Psoas muscle (tissue), 8 donors: ENCODE measurements around the gene ATOH1. TPM values are rescaled to one million over a fixed set of nuclear protein-coding genes. Genes with fewer than 3 reads are reported as not detected.

Source experiments
- ATAC-seq, 4 donors: fragments of 200-7000 bp; cut with Tn5 transposase; one replicate each; pipeline ENCODE4 v1.9.1; 2020; ENCODE audit warnings: moderate library complexity in 3 of 4, mild to moderate bottlenecking in 2 of 4
- DNase-seq, 2 donors: peaks; one replicate each; pipeline ENCODE4 v3.0.0-alpha.2; 2020
- H3K27ac ChIP-seq: fragments of 200-600 bp; one replicate; pipeline ENCODE4 v1.8.0; 2022
- H3K27me3 ChIP-seq, 3 donors: fragments of 200-600 bp in 1 of 3; one replicate each; pipeline versions ENCODE4 v1.6.1 to v1.8.0; 2013 to 2022; ENCODE audit warnings: low read length in 2 of 3, mild to moderate bottlenecking in 2 of 3, moderate library complexity in 1 of 3; ENCODE audit not compliant: insufficient read depth in 3 of 3
- H3K36me3 ChIP-seq, 2 donors: fragments of 200-600 bp in 1 of 2; one replicate each; pipeline versions ENCODE4 v1.6.1 to v1.8.0; 2013 to 2022; ENCODE audit warnings: low read depth in 1 of 2, mild to moderate bottlenecking in 1 of 2, moderate library complexity in 1 of 2; ENCODE audit not compliant: insufficient read depth in 1 of 2
- H3K4me1 ChIP-seq: fragments of 200-600 bp; one replicate; pipeline ENCODE4 v1.8.0; 2022
- H3K4me3 ChIP-seq: fragments of 200-600 bp; one replicate; pipeline ENCODE4 v1.8.0; 2022; ENCODE audit warnings: mild to moderate bottlenecking
- H3K9me3 ChIP-seq: fragments of 200-600 bp; one replicate; pipeline ENCODE4 v1.8.0; 2022
- CTCF ChIP-seq: fragments of 200-600 bp; IDR thresholded peaks from one replicate; pipeline ENCODE4 v1.8.0; 2022; ENCODE audit warnings: antibody characterized with exemption
- WGBS, 3 donors: extraction: QIAGEN DNeasy Blood & Tissue Kit; methylation state at CpG; one replicate each; pipeline versions ENCODE4 v1.1.6 to v1.1.7; 2013; 5-methylcytosine and 5-hydroxymethylcytosine counted together
- intact Hi-C, 2 donors: fragments of 100-400 bp; cut with DNase I; formaldehyde crosslinking; loops; one replicate each; pipeline versions ENCODE4 v1.11.0 to v1.14.2; 2022
- polyA plus RNA-seq, 3 donors: library from polyadenylated mRNA; stranded (reverse); fragments of 200-250 nt; gene quantifications; one replicate each; pipeline ENCODE4 v1.2.3, GENCODE V29; 2013
- total RNA-seq, 4 donors: library from RNA; stranded (reverse); fragmentation: NEBNext Ultra II Directional in 2 of 4; extraction: Animal tissue kit (Norgen Biotek cat#: 25700) in 2 of 4; gene quantifications; one replicate each; pipeline versions ENCODE4 v1.2.1 to v1.2.4, GENCODE V29; 2021 to 2023
- donor health status: healthy with polysubstance abuse.
- donor health status: DM: no; HTN: no; CAD: no; lungs with moderate emphysema.
- donor health status: Bipolar disorder and iron deficiency.
- donor health status: healthy.
- donor health status: DM: yes; HTN: yes; CAD: no.
- donor health status: DM: no; HTN: no; CAD: no.
- donor health status: DM: no; HTN: no; CAD: no.
- donor health status: DM: yes; HTN: yes; CAD: no.

Gene ATOH1
- total and polyA plus RNA-seq, 7 donors, result not detected

- Histone ChIP-seq H3K27me3 (no peaks in the 10 kb centered on the region), H3K9me3 (no peaks in the 10 kb centered on the region), H3K4me1 (no peaks in the 10 kb centered on the region), H3K27ac (no peak overlapping the region), H3K36me3 (no peaks in the 10 kb centered on the region), H3K4me3 (no peak overlapping the region)
- intact Hi-C loops, result no loop called here
- WGBS, 3 donors, result 61 to 67% (median 66%) methylated on average over 3 of the region's 3 CpGs
- no peak for TF ChIP-seq CTCF
- DNase-seq (no peak), ATAC-seq (no peak)
These were observed 13.3 kb downstream of the ATOH1 start for GRCh38 chr4:93841803-93842345.

DNA sequence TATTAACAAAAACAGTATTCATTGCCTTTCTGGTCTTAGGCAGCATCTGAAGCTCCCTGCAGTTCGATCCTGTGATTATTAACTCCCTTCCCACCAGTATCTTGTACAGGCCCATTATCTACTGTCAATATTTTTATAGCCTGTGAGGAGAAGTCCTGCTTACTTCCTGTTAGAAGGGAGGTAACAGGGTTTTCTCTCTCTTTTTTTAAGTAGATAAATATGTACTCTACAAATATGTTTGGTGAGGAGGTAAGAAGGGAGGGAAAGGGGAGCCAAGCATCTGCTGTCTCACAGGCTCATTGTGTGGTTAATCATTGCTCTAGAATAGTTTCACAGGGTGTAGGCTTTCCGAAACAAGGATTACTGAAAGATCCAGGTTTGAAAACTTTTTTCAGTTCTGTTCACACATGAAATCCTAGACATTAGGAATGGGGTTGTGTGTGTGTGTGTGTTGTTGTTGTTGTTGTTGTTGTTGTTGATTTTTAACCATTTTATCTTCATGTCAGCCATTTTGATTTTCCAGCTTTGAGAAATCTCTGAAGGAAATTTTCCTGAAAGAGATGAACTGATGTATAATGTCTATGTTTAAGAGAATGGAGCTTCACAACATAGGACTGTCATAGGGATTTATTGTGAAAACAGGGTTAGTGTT lies 14.2 kb downstream of the ATOH1 start:
- H3K4me1 ChIP-seq, result no peaks in the 10 kb centered on the region
- no peaks in the 10 kb centered on the region for H3K9me3 ChIP-seq
- H3K27me3 ChIP-seq, result no peaks in the 10 kb centered on the region
- H3K4me3 ChIP-seq, result no peak overlapping the region
- H3K27ac ChIP-seq, result no peak overlapping the region
- intact Hi-C loops, result no loop called here
- ATAC-seq (no peak), DNase-seq (no peak)
- 62 to 70% (median 69%) methylated on average over 2 of the region's 2 CpGs for WGBS, 3 donors
- no peaks in the 10 kb centered on the region for H3K36me3 ChIP-seq
- no peak for TF ChIP-seq CTCF

DNA sequence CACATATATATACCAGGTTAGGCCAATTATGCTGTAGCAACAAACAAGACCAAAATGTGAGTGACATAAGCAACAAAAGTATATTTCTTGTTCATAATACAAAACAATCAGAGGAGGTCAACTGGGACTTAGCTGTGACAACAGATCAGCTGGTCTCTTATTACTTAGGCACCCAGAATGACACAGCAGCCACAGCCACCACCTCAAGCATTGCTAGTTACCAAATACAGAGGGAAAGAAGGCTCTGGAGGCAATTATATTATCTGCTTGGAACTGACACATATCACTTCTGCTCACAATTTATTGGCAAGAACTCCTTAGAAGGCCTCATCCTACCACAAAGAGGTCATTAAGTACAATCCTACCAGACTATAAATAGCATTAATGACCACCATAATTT lies 15.2 kb downstream of the ATOH1 start:
- Histone ChIP-seq H3K4me1 (no peaks in the 10 kb centered on the region), H3K4me3 (no peak overlapping the region), H3K36me3 (no peaks in the 10 kb centered on the region), H3K27ac (no peak overlapping the region), H3K9me3 (no peaks in the 10 kb centered on the region), H3K27me3 (no peaks in the 10 kb centered on the region)
- intact Hi-C loops, result no loop called here
- no peak for TF ChIP-seq CTCF
- ATAC-seq, result no peak
- no peak for DNase-seq

- no peak for TF ChIP-seq CTCF
- DNase-seq (no peak), ATAC-seq (no peak)
- H3K27ac ChIP-seq, result no peak overlapping the region
- no peak overlapping the region for H3K4me3 ChIP-seq
- H3K27me3 ChIP-seq, result no peaks in the 10 kb centered on the region
- intact Hi-C loops, result no loop called here
- H3K9me3 ChIP-seq, result no peaks in the 10 kb centered on the region
- no peaks in the 10 kb centered on the region for H3K4me1 ChIP-seq
- 90 to 93% (median 92%) methylated on average over 3 of the region's 3 CpGs for WGBS, 3 donors
- no peaks in the 10 kb centered on the region for H3K36me3 ChIP-seq
These were observed 24.1 kb downstream of the ATOH1 start for GRCh38 chr4:93852680-93853079.

DNA sequence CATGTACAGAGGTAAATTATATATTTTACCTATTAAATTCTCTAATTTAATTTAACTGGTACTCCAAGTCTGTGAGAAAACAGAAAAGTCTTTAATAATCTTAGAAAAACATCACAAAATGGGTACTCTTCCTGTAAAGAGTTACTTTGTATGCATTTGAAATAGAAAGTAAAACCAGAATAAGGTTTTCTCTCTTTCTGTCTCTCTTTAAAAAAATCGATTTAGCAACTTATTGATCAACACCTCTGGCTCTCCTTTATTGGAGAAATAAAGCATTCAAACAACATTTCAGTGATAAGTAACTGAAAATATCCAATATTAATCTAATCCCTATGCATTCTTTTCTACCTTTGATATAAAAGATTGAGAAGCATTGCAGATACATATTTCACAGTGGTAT lies 27.4 kb downstream of the ATOH1 start:
- Histone ChIP-seq H3K9me3 (no peaks in the 10 kb centered on the region), H3K27ac (no peak overlapping the region), H3K4me1 (no peaks in the 10 kb centered on the region), H3K36me3 (no peaks in the 10 kb centered on the region), H3K27me3 (no peaks in the 10 kb centered on the region), H3K4me3 (no peak overlapping the region)
- TF ChIP-seq CTCF, result no peak
- no peak for ATAC-seq
- WGBS, 3 donors, result 43 to 46% (median 46%) methylated on average over 1 of the region's 1 CpG
- intact Hi-C loops, result no loop called here
- no peak for DNase-seq
